ENCODE data around the gene SDF4.

DNA sequence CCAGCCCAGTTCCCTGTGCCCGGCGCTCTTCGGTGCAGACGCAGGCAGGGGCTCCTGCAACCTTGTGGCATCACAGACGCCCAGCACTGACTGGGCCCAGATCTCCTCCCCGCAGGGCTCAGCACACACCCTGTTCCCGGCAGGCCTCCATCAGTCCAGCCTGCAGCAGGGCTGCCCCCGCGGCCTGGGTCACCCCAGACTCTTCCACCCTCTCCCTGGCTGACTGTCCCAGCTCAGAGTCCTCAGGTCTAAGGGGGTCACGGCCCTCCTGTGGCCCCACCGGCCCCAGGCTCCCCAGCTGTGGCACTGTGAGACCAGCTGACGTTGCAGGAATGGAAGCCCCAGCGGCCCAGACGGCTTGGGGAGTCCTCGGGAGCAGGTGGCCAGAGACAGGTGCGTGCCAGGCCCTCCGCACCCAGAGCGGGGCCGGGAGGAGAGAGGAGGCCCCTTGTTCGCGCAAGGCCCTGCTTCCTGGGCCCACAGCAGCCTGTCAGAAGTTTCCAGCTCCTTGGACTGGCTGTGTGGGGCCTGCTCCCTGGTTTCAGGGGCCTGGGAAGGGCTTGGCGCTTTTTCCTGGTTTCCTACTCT lies 4.5 kb upstream of the SDF4 start:
- TF ChIP-seq POLR2A (IDR thresholded peaks at IDR 0.05) (no peak), POLR2AphosphoS5 (IDR thresholded peaks at IDR 0.05) (no peak), EP300 (IDR thresholded peaks at IDR 0.05) (no peak)
- TF ChIP-seq, protein P1, sequence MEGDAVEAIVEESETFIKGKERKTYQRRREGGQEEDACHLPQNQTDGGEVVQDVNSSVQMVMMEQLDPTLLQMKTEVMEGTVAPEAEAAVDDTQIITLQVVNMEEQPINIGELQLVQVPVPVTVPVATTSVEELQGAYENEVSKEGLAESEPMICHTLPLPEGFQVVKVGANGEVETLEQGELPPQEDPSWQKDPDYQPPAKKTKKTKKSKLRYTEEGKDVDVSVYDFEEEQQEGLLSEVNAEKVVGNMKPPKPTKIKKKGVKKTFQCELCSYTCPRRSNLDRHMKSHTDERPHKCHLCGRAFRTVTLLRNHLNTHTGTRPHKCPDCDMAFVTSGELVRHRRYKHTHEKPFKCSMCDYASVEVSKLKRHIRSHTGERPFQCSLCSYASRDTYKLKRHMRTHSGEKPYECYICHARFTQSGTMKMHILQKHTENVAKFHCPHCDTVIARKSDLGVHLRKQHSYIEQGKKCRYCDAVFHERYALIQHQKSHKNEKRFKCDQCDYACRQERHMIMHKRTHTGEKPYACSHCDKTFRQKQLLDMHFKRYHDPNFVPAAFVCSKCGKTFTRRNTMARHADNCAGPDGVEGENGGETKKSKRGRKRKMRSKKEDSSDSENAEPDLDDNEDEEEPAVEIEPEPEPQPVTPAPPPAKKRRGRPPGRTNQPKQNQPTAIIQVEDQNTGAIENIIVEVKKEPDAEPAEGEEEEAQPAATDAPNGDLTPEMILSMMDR (IDR thresholded peaks at IDR 0.05), result no peak

Data from upper lobe of left lung (tissue), 4 donors.